T-helper 1 cell treated with Interleukin-12 subunit alpha and Interleukin-12 subunit beta and Interleukin-4 antibody, amounts not matched to agents 30 μg/mL and 1 μg/mL, for 36 hours (primary cell): ENCODE results near the gene HPCAL1.
"Not testable (repeated sequence)": the region's sequence is repeated elsewhere in the genome, so short reads cannot be mapped to it uniquely, and the experiment has no call there.

Source experiments
- H3K27ac Mint-ChIP-seq: one replicate; pipeline ENCODE4 v1.8.0; 2021; ENCODE audit warnings: mild to moderate bottlenecking, mixed read lengths
- H3K27me3 Mint-ChIP-seq: one replicate; pipeline ENCODE4 v1.8.0; 2021; ENCODE audit warnings: low read depth, mixed read lengths
- H3K36me3 Mint-ChIP-seq: one replicate; pipeline ENCODE4 v1.8.0; 2021; ENCODE audit warnings: low read depth, mixed read lengths
- H3K4me1 Mint-ChIP-seq: one replicate; pipeline ENCODE4 v1.8.0; 2021; ENCODE audit warnings: low read depth, mixed read lengths
- H3K4me3 Mint-ChIP-seq: one replicate; pipeline ENCODE4 v1.8.0; 2021; ENCODE audit warnings: mild to moderate bottlenecking, moderate library complexity, mixed read lengths
- H3K9me3 Mint-ChIP-seq: one replicate; pipeline ENCODE4 v1.8.0; 2021; ENCODE audit warnings: mixed read lengths

Gene HPCAL1

GRCh38 chr2:10433947-10434885 lies 131.5 kb downstream of the HPCAL1 start:
- H3K4me3 Mint-ChIP-seq = no peak overlapping the region
- H3K4me1 Mint-ChIP-seq = peaks cover 9% of the 10 kb centered on the region
- H3K36me3 Mint-ChIP-seq = no peaks in the 10 kb centered on the region
- H3K27me3 Mint-ChIP-seq = peaks cover 5% of the 10 kb centered on the region
- no peak overlapping the region for H3K27ac Mint-ChIP-seq
- H3K9me3 Mint-ChIP-seq = no peaks in the 10 kb centered on the region

DNA sequence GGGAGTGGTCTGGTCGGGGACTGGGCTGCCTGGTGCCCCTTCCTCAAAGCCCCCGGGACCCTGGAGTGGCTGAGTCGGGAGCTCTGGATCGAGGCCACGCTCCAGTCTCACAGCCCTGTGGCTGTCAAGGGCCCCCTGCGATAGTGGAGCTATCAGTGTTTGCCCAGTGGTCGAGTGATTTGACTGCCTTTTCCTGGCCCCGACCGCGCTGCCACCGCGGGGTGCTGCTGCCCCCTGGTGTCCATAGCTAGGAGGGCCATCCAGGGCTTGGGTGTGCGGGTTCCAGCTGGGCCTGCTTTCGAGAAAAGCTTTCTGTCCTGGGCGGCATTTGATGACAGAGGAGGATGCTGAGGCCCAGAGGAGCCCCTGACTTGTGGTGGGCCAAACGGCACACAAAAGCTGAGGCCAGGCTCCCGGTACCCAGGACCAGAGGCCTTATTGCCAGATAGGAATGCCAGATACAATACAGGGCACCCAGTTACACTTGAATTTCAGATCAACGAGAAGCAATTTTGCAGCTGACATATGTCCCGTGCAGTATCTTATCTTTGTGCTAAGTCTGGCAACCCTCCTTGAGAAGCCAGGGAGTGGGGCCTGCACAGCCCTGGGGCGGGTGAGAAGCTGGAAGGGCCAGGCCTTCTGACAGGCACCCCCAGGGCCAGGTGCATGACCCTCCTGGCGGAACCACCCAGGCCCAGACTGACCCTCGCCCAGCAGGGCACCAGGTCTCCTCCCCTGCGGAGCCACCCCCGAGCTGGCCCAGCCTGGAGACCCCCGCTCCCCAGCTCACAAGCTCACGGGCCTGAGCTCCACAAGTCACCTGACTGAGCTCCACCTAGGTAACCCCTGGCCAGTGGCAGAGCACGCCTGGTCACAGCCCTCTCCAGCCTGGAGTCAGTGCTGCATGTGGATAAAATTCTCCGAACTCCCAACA lies 132.4 kb downstream of the HPCAL1 start:
- Mint-ChIP-seq H3K36me3 (peaks cover 6% of the 10 kb centered on the region), H3K9me3 (no peaks in the 10 kb centered on the region), H3K27ac (no peak overlapping the region), H3K4me1 (peaks cover 9% of the 10 kb centered on the region), H3K4me3 (peak overlapping the region; percentile 42), H3K27me3 (peaks cover 5% of the 10 kb centered on the region)

- H3K4me3 Mint-ChIP-seq = no peak overlapping the region
- H3K27ac Mint-ChIP-seq = no peak overlapping the region
- peaks cover 5% of the 10 kb centered on the region for H3K27me3 Mint-ChIP-seq
- H3K4me1 Mint-ChIP-seq = peaks cover 9% of the 10 kb centered on the region
- peaks cover 8% of the 10 kb centered on the region for H3K36me3 Mint-ChIP-seq
- no peaks in the 10 kb centered on the region for H3K9me3 Mint-ChIP-seq
Observed at GRCh38 chr2:10435820-10436204, 133.1 kb downstream of the HPCAL1 start.

DNA sequence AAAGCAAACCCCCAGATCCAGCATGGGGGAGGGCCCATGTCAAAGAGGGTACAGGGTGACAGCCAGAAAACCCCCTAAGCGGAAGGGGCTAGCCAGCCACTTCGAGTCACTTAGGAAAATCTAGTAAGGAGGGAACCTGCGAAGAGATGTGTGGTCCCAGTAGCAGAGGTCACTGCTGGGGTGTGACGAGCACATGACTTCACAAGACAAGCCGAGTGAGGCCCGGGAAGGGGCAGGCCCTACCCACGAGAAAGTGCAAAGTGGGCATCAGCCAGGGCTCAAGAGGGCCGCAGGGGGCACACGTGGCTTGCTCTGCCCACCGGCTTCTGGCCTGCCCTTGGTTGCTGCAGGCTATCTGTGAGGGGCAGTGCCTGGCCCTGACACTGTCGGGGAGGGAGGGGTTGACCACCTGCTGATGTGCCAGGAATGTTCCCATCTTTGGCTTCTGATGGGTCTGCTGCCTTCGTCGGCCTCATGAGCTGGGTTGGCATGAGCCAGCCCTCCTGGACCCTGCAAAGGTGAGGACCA lies 133.9 kb downstream of the HPCAL1 start:
- H3K4me1 Mint-ChIP-seq = peaks cover 9% of the 10 kb centered on the region
- H3K27ac Mint-ChIP-seq = no peak overlapping the region
- H3K9me3 Mint-ChIP-seq = no peaks in the 10 kb centered on the region
- H3K36me3 Mint-ChIP-seq = peaks cover 12% of the 10 kb centered on the region
- H3K4me3 Mint-ChIP-seq = no peak overlapping the region
- H3K27me3 Mint-ChIP-seq = peaks cover 5% of the 10 kb centered on the region

- Mint-ChIP-seq H3K9me3 (no peaks in the 10 kb centered on the region), H3K36me3 (peaks cover 20% of the 10 kb centered on the region), H3K4me1 (peaks cover 9% of the 10 kb centered on the region), H3K27ac (no peak overlapping the region), H3K27me3 (peaks cover 5% of the 10 kb centered on the region), H3K4me3 (no peak overlapping the region)
Observed at GRCh38 chr2:10437806-10438205, 135.1 kb downstream of the HPCAL1 start.

GRCh38 chr2:10438688-10439087 lies 136.0 kb downstream of the HPCAL1 start:
- Mint-ChIP-seq H3K36me3 (peaks cover 28% of the 10 kb centered on the region), H3K4me3 (no peak overlapping the region), H3K9me3 (no peaks in the 10 kb centered on the region), H3K4me1 (peaks cover 3% of the 10 kb centered on the region), H3K27me3 (no peaks in the 10 kb centered on the region), H3K27ac (no peak overlapping the region)

DNA sequence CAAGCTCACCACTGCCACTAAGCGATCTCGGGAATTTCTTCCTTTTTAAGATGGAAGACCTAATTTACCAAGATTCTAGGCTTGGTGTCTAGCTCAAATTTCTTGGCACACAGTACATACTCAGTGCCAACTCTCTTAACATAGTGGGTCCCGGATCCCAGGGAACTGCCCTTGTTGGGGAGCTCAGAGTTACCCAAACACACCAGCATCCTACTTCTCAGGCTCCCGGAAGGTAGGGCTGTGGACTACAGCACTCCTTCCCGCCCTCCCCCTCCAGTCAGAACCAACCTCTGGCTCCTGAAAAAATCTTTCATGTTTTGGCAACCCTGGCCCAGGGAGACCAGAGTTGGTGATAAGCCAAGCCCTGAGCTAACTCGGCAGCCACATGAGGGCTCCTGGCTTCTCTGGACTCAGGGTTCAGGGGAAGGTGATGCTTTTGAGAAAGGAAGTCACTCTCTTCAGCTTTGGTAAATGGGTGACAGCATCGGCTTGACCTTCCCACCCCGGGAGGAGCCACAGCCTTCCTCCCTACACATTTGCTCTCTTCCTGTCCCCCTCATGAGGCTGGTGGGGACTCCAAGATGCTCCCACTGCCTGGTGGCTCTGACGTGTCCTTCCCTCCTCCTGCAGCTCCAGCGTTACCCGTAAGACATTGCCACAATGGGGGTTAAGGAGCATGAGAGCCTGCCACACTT lies 136.6 kb downstream of the HPCAL1 start:
- no peak overlapping the region for H3K4me3 Mint-ChIP-seq
- H3K27ac Mint-ChIP-seq = no peak overlapping the region
- H3K4me1 Mint-ChIP-seq = peaks cover 6% of the 10 kb centered on the region
- no peaks in the 10 kb centered on the region for H3K27me3 Mint-ChIP-seq
- H3K9me3 Mint-ChIP-seq = no peaks in the 10 kb centered on the region
- peaks cover 33% of the 10 kb centered on the region for H3K36me3 Mint-ChIP-seq

GRCh38 chr2:10439971-10440370 lies 137.3 kb downstream of the HPCAL1 start:
- Mint-ChIP-seq H3K27me3 (no peaks in the 10 kb centered on the region), H3K27ac (no peak overlapping the region), H3K36me3 (peaks cover 39% of the 10 kb centered on the region), H3K4me1 (peaks cover 11% of the 10 kb centered on the region), H3K9me3 (no peaks in the 10 kb centered on the region), H3K4me3 (no peak overlapping the region)

GRCh38 chr2:10440736-10441135 lies 138.0 kb downstream of the HPCAL1 start:
- no peaks in the 10 kb centered on the region for H3K9me3 Mint-ChIP-seq
- peaks cover 11% of the 10 kb centered on the region for H3K4me1 Mint-ChIP-seq
- H3K36me3 Mint-ChIP-seq = peaks cover 39% of the 10 kb centered on the region
- no peak overlapping the region for H3K4me3 Mint-ChIP-seq
- no peaks in the 10 kb centered on the region for H3K27me3 Mint-ChIP-seq
- no peak overlapping the region for H3K27ac Mint-ChIP-seq

- Mint-ChIP-seq H3K27me3 (no peaks in the 10 kb centered on the region), H3K36me3 (peaks cover 39% of the 10 kb centered on the region), H3K9me3 (no peaks in the 10 kb centered on the region), H3K4me1 (peaks cover 11% of the 10 kb centered on the region), H3K27ac (no peak overlapping the region), H3K4me3 (no peak overlapping the region)
Observed at GRCh38 chr2:10441948-10442347, 139.2 kb downstream of the HPCAL1 start.

- H3K27ac Mint-ChIP-seq, H3K27me3 Mint-ChIP-seq, H3K4me3 Mint-ChIP-seq, H3K9me3 Mint-ChIP-seq: not testable (repeated sequence)
- Mint-ChIP-seq H3K4me1 (peaks cover 17% of the 10 kb centered on the region), H3K36me3 (peaks cover 42% of the 10 kb centered on the region)
Observed at GRCh38 chr2:10442469-10443126, 139.9 kb downstream of the HPCAL1 start.

- peaks cover 42% of the 10 kb centered on the region for H3K36me3 Mint-ChIP-seq
- no peaks in the 10 kb centered on the region for H3K9me3 Mint-ChIP-seq
- peaks cover 21% of the 10 kb centered on the region for H3K4me1 Mint-ChIP-seq
- no peak overlapping the region for H3K4me3 Mint-ChIP-seq
- H3K27ac Mint-ChIP-seq = peak overlapping the region; percentile 21
- no peaks in the 10 kb centered on the region for H3K27me3 Mint-ChIP-seq
Observed at GRCh38 chr2:10444463-10444862, 141.8 kb downstream of the HPCAL1 start.

GRCh38 chr2:10446631-10447030 lies 143.9 kb downstream of the HPCAL1 start:
- peaks cover 32% of the 10 kb centered on the region for H3K36me3 Mint-ChIP-seq
- H3K27ac Mint-ChIP-seq = no peak overlapping the region
- no peaks in the 10 kb centered on the region for H3K27me3 Mint-ChIP-seq
- peak overlapping the region; percentile 28 for H3K4me3 Mint-ChIP-seq
- peaks cover 23% of the 10 kb centered on the region for H3K4me1 Mint-ChIP-seq
- H3K9me3 Mint-ChIP-seq = no peaks in the 10 kb centered on the region
